ENCODE data around the gene SLCO2A1. TPM values are rescaled to one million over a fixed set of nuclear protein-coding genes. Genes with fewer than 3 reads are reported as not detected.
"Not testable (repeated sequence)": the region's sequence is repeated elsewhere in the genome, so short reads cannot be mapped to it uniquely, and the experiment has no call there.

Gene SLCO2A1
- not detected in 2 replicates for total RNA-seq (2014; rRNA removed; shearing (Covaris generic); ENCODE audit: low replicate concordance)

DNA sequence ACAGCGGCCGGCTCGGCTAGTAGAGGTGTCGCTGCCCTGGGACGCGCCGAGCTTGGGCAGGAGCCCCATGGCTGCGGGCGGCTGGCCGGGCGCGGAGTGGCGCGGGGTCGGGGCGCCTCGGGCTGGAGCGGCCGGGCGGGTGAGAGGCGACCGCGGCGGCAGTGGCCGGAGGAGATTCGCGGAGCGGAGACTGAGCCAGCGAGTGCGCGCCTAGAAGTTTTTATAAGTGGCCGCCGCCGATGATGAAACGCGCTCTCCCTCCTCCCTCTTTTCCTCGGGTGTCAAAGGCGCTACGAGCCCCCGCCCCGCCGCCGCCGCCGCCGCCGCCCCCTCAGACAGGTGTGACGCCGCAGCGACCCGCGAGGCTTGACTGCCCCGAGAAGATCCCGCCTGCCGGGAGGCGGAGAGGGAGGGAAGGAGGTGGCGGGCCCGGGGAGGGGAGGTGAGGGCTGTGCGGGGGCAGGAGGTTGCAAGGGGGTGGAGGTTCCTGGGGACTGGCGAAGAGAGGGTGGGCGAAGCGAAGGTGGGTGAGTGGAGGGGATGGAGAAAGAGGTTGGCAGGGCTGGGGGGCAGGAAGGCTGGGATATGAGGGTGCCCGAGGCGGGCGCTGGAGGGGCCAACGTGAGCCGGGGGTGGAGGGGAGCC, at the start of gene SLCO2A1:
SLCO2A1 (minus strand) TSS at position 192 of the 645 bp plus-strand sequence; CDS start at position 69, 123 bp downstream.
- peak; percentile 9 for DNase-seq (ENCODE audit: low read depth)
- in situ Hi-C loops (cut with HindIII; ENCODE audit: low pct_unique_long_range_greater_than_20kb, low sequenced_read_pairs): no loop called here

DNA sequence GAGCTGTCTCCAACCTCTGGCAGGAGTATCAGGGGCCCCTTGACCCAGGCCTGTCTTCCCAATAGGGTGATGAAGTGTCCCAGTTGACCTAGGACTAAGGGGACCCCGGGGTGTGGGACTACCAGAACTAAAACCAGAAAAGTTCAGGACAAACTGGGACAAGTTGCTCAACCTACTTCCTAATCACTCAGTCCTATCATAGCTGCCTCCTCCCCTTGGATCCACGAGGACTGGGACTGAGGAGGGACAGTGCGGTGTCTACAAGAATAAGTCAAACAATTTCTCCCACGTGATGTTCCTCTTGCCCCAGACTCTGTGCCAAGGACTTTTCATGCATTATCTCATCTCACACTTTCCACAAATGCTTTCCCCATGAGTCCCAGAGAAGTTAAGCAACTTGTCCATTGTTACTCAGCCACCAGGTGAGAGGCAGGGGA, 49.4 kb upstream of the SLCO2A1 start:
- DNase-seq (ENCODE audit: low read depth): no peak
- in situ Hi-C loops (cut with HindIII; ENCODE audit: low pct_unique_long_range_greater_than_20kb, low sequenced_read_pairs): no loop called here

DNA sequence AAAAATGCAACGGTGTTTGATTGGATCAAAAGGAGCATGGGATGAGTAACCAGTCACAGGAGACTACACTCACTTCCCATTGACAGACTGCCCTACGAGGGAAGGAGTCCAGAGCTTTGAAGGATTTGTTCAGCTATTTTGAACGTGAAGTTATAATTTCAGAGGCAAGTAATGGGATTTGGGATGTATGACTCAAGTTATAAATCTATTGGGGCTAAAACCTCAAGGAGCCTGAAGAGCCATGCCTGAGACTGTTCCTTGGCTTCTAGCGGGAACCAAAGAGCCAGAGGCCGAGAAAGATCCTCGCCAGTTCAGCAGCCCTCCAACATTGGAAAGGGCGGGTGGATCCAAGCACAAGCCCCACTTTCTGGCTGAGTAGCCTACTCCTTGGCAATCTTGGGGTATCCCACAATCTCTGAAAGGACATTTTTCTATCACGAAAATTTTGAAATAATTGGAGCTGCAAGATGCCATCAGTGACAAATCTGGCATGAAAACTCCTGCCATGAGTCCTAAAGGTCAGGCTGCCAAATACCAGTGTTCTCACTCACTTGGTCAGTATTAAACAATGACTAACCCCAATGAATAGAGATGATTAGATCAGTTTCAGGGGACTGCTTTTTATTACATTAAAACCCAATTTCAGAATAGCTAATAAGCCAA, 48.6 kb upstream of the SLCO2A1 start:
- DNase-seq (ENCODE audit: low read depth): no peak
- in situ Hi-C loops (cut with HindIII; ENCODE audit: low pct_unique_long_range_greater_than_20kb, low sequenced_read_pairs): no loop called here

DNA sequence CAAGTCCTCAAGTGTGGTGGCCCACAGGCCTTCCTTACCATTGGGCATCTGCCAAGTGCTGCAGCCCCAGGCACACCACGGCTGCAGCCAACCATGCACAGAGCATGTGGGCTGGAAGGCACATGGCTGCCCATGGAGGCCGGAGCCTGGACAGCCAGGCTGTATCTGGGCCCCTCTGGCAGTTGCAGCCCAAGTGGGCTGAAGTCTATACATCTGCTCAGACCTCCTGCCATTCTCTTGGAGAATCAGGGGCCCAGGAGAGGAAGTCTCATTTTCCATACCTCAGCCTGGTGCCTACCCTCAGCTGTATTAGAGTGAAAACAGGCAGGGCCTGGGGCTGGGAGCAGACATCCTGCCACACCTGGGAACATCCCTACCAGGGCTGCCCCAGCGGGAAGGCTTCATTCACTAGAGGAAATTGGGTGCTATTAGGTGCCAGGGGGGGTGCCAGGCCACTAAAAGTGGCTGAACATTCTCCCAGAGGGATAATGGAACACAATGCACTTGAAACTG, 48.0 kb upstream of the SLCO2A1 start:
- in situ Hi-C loops (cut with HindIII; ENCODE audit: low pct_unique_long_range_greater_than_20kb, low sequenced_read_pairs): no loop called here
- no peak for DNase-seq (ENCODE audit: low read depth)

DNA sequence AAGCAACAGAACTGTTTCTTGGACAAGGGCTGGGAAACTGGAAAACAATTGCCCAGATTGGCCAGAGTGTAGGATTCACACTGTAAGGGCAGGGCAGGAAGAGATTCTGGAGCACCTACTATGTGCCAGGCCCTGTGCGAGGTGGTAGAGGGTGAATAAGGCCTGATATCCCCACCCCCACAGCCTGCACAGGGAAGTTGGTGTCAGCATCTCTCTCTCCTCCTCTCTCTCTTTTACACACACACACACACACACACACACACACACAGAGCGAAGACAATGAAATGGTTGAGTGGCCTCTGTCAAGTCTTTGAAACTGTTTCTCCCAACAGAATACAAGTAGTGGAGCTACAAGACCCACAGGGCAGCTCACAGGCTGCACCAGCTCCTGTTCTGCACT, 47.1 kb upstream of the SLCO2A1 start:
- DNase-seq (ENCODE audit: low read depth): no peak
- in situ Hi-C loops (cut with HindIII; ENCODE audit: low pct_unique_long_range_greater_than_20kb, low sequenced_read_pairs): no loop called here

DNA sequence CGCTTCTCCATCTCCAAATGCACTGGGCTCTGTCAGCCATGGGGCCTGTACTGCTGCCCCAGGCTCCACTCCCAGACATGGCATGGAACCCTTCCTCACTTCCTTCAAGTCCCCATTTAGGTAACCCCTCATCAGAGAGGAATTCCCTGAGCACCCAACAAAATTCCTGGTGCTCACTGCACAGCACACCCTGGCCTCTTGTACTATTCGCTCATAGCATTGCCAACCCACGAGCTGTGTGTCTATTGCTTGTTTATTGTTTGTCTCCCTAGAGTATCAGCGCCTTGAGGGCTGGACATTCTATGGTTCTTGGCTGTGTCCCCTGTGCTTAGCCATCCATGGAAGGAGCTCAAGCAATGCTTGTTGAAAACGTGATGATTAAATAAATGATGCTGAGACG, 46.1 kb upstream of the SLCO2A1 start:
- no peak for DNase-seq (ENCODE audit: low read depth)
- in situ Hi-C loops (cut with HindIII; ENCODE audit: low pct_unique_long_range_greater_than_20kb, low sequenced_read_pairs): no loop called here

DNA sequence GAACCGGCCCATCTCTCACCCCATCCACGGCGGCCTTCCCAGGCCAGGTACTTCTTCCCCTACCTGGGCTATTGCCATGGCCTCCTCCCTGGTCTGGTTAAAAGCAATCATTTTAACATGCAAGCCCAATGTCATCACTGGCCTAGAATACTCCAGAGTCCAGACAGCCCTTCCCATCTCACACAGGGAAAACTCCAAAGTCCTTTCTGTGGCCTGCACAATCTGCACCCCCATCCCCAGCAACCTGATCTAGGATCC, 45.8 kb upstream of the SLCO2A1 start:
- in situ Hi-C loops (cut with HindIII; ENCODE audit: low pct_unique_long_range_greater_than_20kb, low sequenced_read_pairs): no loop called here
- DNase-seq (ENCODE audit: low read depth): no peak

DNA sequence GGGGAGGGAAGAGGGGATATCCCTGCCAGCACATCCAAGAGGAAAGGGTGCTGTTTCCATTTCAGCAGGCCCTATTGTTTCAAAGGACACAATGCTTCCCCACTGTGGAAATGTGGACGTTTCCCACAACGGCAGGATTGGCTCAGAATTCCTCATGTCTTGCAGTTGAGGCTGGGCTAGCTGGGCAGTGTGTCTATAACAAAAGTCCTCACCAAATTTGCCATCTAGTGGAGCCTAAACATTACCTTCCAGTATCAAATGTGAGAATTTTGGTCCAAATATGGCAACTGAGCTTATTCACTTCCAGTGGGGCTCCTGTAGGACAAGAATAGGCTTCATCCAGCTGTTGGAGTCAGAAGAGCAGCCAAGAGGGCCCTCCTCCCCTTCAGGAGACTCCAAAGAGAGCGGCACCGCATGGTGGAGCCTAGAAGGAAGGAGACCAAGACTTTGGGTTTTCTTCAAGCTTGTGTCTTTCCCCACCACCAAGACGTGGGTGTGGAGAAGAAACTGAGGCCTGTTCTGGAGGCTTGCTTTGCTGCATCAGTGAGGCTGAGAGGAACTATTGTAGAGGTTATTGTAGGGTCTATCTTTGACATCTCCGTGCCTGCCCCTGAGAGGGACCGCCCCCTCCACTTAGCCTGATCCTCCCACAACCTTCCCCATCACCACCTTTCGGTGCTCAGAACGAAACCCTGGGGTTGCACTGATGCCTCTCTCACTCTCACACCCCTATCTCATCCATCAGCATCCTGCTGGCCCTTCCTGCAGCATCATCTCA, 45.3 kb upstream of the SLCO2A1 start:
- in situ Hi-C loops (cut with HindIII; ENCODE audit: low pct_unique_long_range_greater_than_20kb, low sequenced_read_pairs): no loop called here
- no peak for DNase-seq (ENCODE audit: low read depth)

DNA sequence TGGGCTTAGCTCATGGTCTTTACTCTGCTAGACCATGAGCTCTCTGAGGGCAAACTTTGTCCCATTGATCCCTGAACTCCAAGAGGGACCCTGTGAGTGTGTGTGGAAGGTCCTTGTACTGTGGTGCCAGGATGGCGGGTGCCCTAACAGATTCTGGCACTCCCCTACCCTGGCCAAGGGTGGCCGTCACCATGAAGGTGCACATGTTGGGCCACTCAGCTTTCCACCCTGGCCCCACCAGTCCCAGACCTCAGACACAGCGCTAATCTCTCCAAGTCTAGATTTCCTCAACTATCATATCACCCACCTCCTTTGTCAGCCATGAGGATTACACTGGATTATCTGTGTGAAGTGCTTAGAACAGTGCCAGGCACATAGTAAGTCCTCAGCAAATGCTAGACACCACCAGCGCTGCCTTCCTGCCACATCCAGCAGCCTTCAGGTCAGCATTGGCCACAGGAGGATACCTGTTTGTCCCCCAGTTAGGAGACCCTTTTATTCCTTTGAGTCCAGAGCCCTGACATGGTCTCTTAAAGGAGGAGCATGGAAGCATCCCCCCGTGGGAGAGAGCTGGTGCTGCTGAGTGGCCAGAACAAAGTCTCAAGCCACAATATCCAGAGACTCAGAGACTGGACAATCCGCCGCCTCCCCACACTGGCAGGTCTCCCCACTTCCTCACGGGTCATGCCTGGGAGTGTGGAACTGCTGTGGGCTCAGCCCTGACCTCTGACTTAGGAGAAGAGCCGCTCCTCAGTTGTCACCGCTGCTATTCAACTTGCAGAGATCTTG, 44.5 kb upstream of the SLCO2A1 start:
- in situ Hi-C loops (cut with HindIII; ENCODE audit: low pct_unique_long_range_greater_than_20kb, low sequenced_read_pairs): no loop called here
- DNase-seq (ENCODE audit: low read depth): no peak

DNA sequence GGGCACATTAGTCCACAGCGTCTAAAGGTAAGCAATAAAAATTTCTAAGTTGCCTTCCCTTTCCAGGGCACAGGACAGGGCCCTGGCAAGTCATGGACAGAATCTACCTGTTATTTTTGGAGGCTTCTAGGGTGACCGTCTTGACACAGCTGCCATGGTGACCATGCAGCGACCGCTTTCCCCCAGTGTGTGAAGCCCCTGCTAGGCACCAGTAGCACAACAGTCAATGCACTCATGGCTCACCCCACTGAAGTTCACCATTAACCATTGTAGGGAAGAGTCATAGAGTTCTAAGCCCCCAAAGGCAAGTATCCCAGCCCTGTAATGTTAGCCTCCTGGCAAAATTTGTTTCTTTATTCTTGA, 43.8 kb upstream of the SLCO2A1 start:
- DNase-seq (ENCODE audit: low read depth): no peak
- in situ Hi-C loops (cut with HindIII; ENCODE audit: low pct_unique_long_range_greater_than_20kb, low sequenced_read_pairs): no loop called here

DNA sequence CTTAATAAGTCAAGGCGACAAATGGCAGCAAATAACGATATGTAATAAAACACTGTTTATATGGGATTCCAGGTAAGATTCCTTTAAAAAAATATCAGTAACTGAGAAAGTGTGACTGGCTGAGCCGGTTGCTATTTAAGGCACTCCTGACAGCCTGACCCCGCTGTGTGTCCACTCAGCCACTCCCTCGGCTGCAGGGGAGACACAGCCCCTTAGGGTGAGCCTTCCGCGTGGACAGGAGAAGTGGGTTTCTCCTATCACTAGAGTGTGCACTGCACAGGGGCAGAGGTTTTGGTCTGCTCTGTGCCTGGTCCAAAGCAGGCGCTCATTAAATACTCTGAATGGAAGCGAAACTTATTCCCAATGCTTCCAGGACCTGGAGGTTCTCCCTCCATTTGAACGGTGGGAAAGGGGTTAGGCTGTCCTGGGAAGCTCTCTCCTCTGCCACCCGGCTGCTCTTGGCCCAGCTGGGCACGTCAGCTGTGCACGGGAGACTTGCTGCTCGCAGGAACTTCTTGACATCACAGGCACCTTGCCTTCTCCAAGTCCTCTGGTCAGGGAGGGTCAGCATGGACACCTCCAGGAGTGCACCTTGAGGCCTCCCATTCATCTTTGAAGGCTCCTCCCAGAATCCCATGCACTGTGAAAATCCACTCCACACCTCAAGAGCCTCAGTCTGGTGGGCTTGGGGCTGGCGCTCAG, 43.3 kb upstream of the SLCO2A1 start:
- in situ Hi-C loops (cut with HindIII; ENCODE audit: low pct_unique_long_range_greater_than_20kb, low sequenced_read_pairs): no loop called here
- DNase-seq (ENCODE audit: low read depth): no peak

DNA sequence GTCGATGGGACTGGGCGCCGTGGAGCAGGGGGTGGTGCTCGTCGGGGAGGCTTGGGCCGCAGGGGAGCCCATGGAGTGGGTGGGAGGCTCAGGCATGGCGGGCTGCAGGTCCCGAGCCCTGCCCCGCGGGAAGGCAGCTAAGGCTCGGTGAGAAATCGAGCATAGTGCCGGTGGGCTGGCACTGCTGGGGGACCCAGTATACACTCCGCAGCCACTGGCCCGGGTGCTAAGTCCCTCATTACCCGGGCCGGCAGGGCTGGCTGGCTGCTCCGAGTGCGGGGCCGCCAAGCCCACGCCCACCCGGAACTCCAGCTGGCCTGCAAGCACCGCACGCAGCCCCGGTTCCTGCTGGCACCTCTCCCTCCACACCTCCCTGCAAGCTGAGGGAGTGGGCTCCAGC, 40.6 kb upstream of the SLCO2A1 start:
- DNase-seq (ENCODE audit: low read depth); in situ Hi-C loops (cut with HindIII; ENCODE audit: low pct_unique_long_range_greater_than_20kb, low sequenced_read_pairs): not testable (repeated sequence)

DNA sequence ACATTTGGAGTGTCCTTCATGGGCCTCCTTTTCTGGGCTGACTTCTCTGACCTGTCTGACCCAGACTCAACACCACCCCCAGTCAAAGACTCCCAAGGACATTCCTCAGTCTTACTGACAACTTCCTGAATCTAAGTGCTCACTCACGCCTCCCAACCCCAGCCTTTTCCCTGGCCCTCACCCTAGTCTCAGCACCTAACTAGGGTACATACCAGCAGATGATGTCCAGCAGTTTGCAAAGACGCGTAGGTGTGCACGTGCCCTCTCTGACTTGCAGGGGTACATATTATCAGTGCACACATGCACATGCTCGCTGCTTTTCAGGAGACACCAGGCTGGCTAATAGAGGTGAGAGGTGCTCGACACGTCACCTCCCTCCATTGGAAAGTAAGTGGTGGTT, 38.7 kb upstream of the SLCO2A1 start:
- in situ Hi-C loops (cut with HindIII; ENCODE audit: low pct_unique_long_range_greater_than_20kb, low sequenced_read_pairs): no loop called here

DNA sequence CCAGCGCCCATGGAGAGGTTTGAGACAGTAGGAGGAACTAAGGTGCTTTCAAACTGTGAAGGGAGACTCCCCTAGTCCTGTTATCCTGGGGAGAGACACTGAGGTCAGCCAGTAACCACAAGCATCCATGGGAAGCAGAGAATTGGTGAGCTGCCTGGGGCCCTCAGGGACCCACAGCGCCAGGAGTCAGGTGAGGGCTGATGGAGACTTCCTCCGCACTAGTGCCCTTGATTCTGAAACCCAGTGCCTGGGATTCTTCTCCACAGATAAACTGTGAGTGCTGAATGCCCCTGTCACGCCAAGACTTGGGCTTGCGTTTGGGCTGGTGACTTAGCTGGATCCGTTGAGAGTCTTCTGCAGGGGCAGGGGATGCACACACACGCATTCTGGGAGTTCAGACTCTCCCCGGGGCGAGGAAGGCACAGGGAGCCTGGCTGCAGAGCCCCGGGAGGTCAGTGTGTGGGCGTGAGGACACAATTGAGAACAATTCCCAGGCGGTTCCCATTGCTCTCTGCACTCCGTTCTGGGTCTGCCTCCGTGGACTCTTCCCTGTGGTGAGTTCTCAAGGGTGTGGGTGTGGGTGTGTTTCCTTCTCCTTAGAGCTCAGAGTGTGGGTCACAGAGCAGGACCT, 37.9 kb upstream of the SLCO2A1 start:
- DNase-seq (ENCODE audit: low read depth): no peak
- in situ Hi-C loops (cut with HindIII; ENCODE audit: low pct_unique_long_range_greater_than_20kb, low sequenced_read_pairs): no loop called here

More for the DNA sequence above, 38.7 kb upstream of the SLCO2A1 start:
- DNase-seq (ENCODE audit: low read depth): no peak

DNA sequence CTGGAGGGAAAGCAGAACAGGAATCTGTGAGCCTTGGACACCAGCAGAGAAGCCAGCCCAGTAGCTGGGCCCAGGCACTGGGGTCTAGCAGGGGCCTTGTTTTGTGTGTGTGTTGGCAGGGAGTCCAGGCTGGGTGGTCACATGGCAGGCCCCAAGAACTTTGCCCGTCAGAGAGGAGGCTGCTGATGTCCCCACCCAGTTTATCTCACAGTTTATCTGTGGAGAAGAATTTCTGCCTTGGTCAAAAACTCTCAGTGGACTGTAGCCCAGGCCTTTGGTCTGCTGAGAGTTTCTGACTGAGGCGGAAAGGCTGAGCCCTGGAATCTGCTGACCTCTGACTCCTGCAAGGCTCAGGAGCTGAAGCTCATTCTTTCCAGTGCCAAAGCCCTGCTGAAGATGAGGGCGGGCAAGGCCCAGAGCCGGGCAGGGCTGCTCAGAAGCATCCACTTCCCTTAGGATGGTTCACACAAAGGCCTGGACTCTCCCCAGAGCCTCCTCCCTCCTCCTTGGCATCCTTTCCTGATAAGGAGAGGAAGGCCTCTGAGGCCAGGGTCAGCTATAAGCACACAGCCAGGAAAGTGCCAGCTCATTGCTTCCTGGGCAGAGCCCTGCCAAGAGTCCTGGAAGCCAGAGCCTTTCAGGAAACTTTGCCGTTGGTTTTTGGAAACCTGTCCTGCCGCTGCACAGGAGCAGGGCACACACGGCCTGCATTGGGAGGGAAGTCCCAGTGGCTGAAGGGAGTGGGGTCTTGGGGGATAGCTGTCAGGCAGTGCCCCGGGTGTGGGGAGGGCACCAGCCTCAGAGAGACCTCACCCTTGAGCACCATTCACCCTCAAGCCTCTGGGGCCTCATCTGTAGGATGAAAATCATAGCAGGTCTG, 37.2 kb upstream of the SLCO2A1 start:
- no peak for DNase-seq (ENCODE audit: low read depth)
- in situ Hi-C loops (cut with HindIII; ENCODE audit: low pct_unique_long_range_greater_than_20kb, low sequenced_read_pairs): no loop called here

DNA sequence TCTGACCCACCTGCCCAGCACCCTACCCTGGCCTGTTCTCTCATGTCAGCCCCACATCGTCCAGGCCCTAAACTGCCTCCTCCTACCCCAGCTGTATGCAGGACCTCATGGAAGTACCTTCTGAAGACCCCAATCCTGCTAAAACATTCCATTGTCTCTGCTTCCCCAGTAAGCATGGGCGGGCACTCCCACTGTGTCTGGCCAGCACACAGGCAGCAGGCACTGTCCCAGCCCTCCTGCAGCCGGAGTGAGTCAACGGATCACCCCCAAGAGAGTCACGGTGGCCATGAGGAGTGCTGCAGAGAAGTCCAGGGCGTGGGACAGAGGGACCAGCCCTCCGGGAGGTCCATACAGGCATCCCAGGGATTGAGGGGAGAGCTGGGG, 36.4 kb upstream of the SLCO2A1 start:
- in situ Hi-C loops (cut with HindIII; ENCODE audit: low pct_unique_long_range_greater_than_20kb, low sequenced_read_pairs): no loop called here
- DNase-seq (ENCODE audit: low read depth): no peak
